ENCODE measurements around the gene GOT1.

GRCh38 chr10:99429517-99430095 is 818 bp downstream of the GOT1 start:
- TF ChIP-seq EZH2 (IDR thresholded peaks at IDR 0.05; ENCODE audit: insufficient read depth, poor library complexity, severe bottlenecking) (no peak), EZH2phosphoT487 (IDR thresholded peaks at IDR 0.05; ENCODE audit: insufficient read depth, low read depth) (no peak)

Data from GM23248 (cell line).